Lower leg skin (tissue), 4 donors: ENCODE data around the gene DCD. TPM values are rescaled to one million over a fixed set of nuclear protein-coding genes. Genes with fewer than 3 reads are reported as not detected.

ENCODE experiments used
- DNase-seq, 2 donors: peaks; one replicate each; pipeline ENCODE4 v3.0.0-alpha.2; 2019; ENCODE audit warnings: low spot score in 2 of 2
- H3K4me3 ChIP-seq: fragments of 200-600 bp; sonication (generic); 2 replicates; pipeline ENCODE4 v1.5.1; 2017; ENCODE audit warnings: mild to moderate bottlenecking, low read depth; ENCODE audit not compliant: poor library complexity, severe bottlenecking
- CTCF ChIP-seq, 3 donors: fragments of 450-650 bp; IDR thresholded peaks; one replicate each; pipeline ENCODE4 v1.5.1; 2016; ENCODE audit warnings: antibody characterized with exemption in 3 of 3, mild to moderate bottlenecking in 3 of 3, moderate library complexity in 2 of 3
- POLR2A ChIP-seq, 2 donors: fragments of 450-650 bp; IDR thresholded peaks; one replicate each; pipeline ENCODE4 v1.6.1; 2016 to 2017; ENCODE audit warnings: antibody characterized with exemption in 2 of 2, mild to moderate bottlenecking in 1 of 2, moderate library complexity in 1 of 2
- WGBS, 2 donors: methylation state at CpG; one replicate each; pipeline ENCODE4 v1.1.5; 2018; 5-methylcytosine and 5-hydroxymethylcytosine counted together
- intact Hi-C: fragments of 100-400 bp; cut with DNase I; formaldehyde crosslinking; loops from one replicate; pipeline ENCODE4 v1.15.0; 2023; ENCODE audit warnings: low total_unique reads
- total RNA-seq, 4 donors: library from RNA; depleted of rRNA; stranded (reverse); fragments of >200 nt; gene quantifications; one replicate each; pipeline ENCODE4 v1.1.0, GENCODE V29; 2016

The DCD gene
- total RNA-seq, 4 donors from 2014 or later: 449 to 9,764 (median 1,589) TPM

GRCh38 chr12:54660320-54660962 is 12.3 kb upstream of the DCD start:
- WGBS, 2 donors: 70 to 74% methylated on average over 10 of the region's 10 CpGs
- no peak for TF ChIP-seq CTCF (IDR thresholded peaks at IDR 0.05)
- intact Hi-C loops: no loop called here
- no peak overlapping the region for H3K4me3 ChIP-seq
- no peak for DNase-seq

GRCh38 chr12:54658306-54659264 is 10.4 kb upstream of the DCD start:
- intact Hi-C loops: no loop called here
- TF ChIP-seq CTCF (IDR thresholded peaks at IDR 0.05) (no peak), POLR2A (IDR thresholded peaks at IDR 0.05) (no peak)
- WGBS, 2 donors: 64 to 69% methylated on average over 19 of the region's 19 CpGs
- no peak for DNase-seq
- H3K4me3 ChIP-seq: no peak overlapping the region

GRCh38 chr12:54657105-54657607 is 9.0 kb upstream of the DCD start:
- DNase-seq: no peak
- intact Hi-C loops: no loop called here
- no peak for TF ChIP-seq POLR2A (IDR thresholded peaks at IDR 0.05)
- no peak for TF ChIP-seq CTCF (IDR thresholded peaks at IDR 0.05)
- H3K4me3 ChIP-seq: no peak overlapping the region
- WGBS, 2 donors: 72% methylated on average over 6 of the region's 6 CpGs

- TF ChIP-seq CTCF (IDR thresholded peaks at IDR 0.05) (no peak), POLR2A (IDR thresholded peaks at IDR 0.05) (no peak)
- intact Hi-C loops: no loop called here
- no peak for DNase-seq
- no peak overlapping the region for H3K4me3 ChIP-seq
- 15 to 23% methylated on average over 2 of the region's 2 CpGs for WGBS, 2 donors
These were observed 6.8 kb upstream of the DCD start for GRCh38 chr12:54654926-54655325.

- intact Hi-C loops: no loop called here
- TF ChIP-seq POLR2A (IDR thresholded peaks at IDR 0.05): no peak
- no peak for TF ChIP-seq CTCF (IDR thresholded peaks at IDR 0.05)
- 68 to 75% methylated on average over 9 of the region's 9 CpGs for WGBS, 2 donors
- H3K4me3 ChIP-seq: no peak overlapping the region
- no peak for DNase-seq
These were observed 4.9 kb upstream of the DCD start for GRCh38 chr12:54653025-54653424.
